Thymus (tissue), 11 donors: ENCODE data around the gene PDGFD. TPM values are rescaled to one million over a fixed set of nuclear protein-coding genes. Genes with fewer than 3 reads are reported as not detected.

Source experiments
- DNase-seq, 9 donors: peaks; one replicate each; pipeline ENCODE4 v3.0.0-alpha.2; 2013; ENCODE audit warnings: low spot score in 9 of 9, low read depth in 6 of 9, missing footprints in 1 of 9
- H3K27ac ChIP-seq, 2 donors: one replicate each; pipeline ENCODE4 v1.5.1; 2013; ENCODE audit warnings: control low read depth in 1 of 2, low read depth in 1 of 2, low read length in 1 of 2, mild to moderate bottlenecking in 1 of 2, moderate library complexity in 1 of 2
- H3K27me3 ChIP-seq, 2 donors: one replicate each; pipeline ENCODE4 v1.5.1; 2013; ENCODE audit warnings: low read length in 1 of 2; ENCODE audit not compliant: control insufficient read depth in 2 of 2, insufficient read depth in 1 of 2
- H3K36me3 ChIP-seq, 2 donors: one replicate each; pipeline ENCODE4 v1.5.1; 2013; ENCODE audit warnings: low read length in 1 of 2, mild to moderate bottlenecking in 1 of 2, moderate library complexity in 1 of 2; ENCODE audit not compliant: control insufficient read depth in 2 of 2, insufficient read depth in 2 of 2
- H3K4me1 ChIP-seq, 2 donors: one replicate each; pipeline ENCODE4 v1.5.1; 2013; ENCODE audit warnings: low read length in 2 of 2; ENCODE audit not compliant: control insufficient read depth in 2 of 2, insufficient read depth in 2 of 2
- H3K4me3 ChIP-seq, 2 donors: one replicate each; pipeline ENCODE4 v1.5.1; 2013; ENCODE audit warnings: low read length in 2 of 2, control low read depth in 1 of 2, mild to moderate bottlenecking in 1 of 2
- H3K9me3 ChIP-seq, 2 donors: one replicate each; pipeline ENCODE4 v1.5.1; 2013; ENCODE audit warnings: low read length in 1 of 2, mild to moderate bottlenecking in 1 of 2; ENCODE audit not compliant: control insufficient read depth in 2 of 2, insufficient read depth in 1 of 2
- WGBS: extraction: QIAGEN DNeasy Blood & Tissue Kit; methylation state at CpG from one replicate; pipeline ENCODE4 v1.1.7; 2013; 5-methylcytosine and 5-hydroxymethylcytosine counted together
- polyA plus RNA-seq: library from polyadenylated mRNA; stranded (reverse); fragments of 200-250 nt; gene quantifications from one replicate; pipeline ENCODE4 v1.2.3, GENCODE V29; 2013
- total RNA-seq: library from RNA; stranded (reverse); fragments of 120-200 nt; gene quantifications from one replicate; pipeline ENCODE4 v1.2.4, GENCODE V29; 2013
- donor health status: healthy.

The PDGFD gene
- total and polyA plus RNA-seq, 2 donors = 1.3 to 5.2 TPM

GRCh38 chr11:104130161-104130560, 33.8 kb downstream of the PDGFD start:
- no peak for DNase-seq
- H3K9me3 ChIP-seq = no peaks in the 10 kb centered on the region
- WGBS = 91% methylated on average over 1 of the region's 1 CpG
- H3K36me3 ChIP-seq = no peaks in the 10 kb centered on the region
- H3K4me1 ChIP-seq = no peaks in the 10 kb centered on the region
- no peaks in the 10 kb centered on the region for H3K27me3 ChIP-seq
- no peak overlapping the region for H3K4me3 ChIP-seq
- no peak overlapping the region for H3K27ac ChIP-seq

DNA sequence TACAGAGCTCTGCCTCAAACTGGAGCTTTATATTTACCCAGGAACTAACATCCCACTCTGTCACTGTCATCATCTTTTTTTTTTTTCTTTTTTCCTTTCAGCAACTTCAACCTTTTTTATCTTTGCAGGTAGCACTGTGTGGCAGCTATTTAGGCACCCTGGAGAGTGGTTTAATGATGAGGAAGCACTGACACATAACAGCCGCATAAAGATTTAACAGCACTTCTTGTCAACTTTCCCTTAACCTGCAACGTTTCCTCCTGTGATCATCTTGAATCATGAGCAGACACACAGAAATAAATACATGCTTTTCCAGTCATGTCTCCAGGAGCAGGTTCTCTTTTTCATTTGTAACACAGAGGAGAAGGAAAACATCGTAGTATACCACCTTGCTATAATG, 34.8 kb downstream of the PDGFD start:
- Histone ChIP-seq H3K27ac (no peak overlapping the region), H3K36me3 (no peaks in the 10 kb centered on the region), H3K27me3 (no peaks in the 10 kb centered on the region), H3K4me3 (no peak overlapping the region), H3K9me3 (no peaks in the 10 kb centered on the region), H3K4me1 (no peaks in the 10 kb centered on the region)
- WGBS = 89% methylated on average over 3 of the region's 3 CpGs
- DNase-seq = no peak

- 94% methylated on average over 2 of the region's 2 CpGs for WGBS
- no peaks in the 10 kb centered on the region for H3K27me3 ChIP-seq
- H3K4me1 ChIP-seq = no peaks in the 10 kb centered on the region
- no peak overlapping the region for H3K4me3 ChIP-seq
- no peaks in the 10 kb centered on the region for H3K36me3 ChIP-seq
- H3K27ac ChIP-seq = no peak overlapping the region
- H3K9me3 ChIP-seq = no peaks in the 10 kb centered on the region
- no peak for DNase-seq
Observed at GRCh38 chr11:104127828-104128227, 36.1 kb downstream of the PDGFD start.

DNA sequence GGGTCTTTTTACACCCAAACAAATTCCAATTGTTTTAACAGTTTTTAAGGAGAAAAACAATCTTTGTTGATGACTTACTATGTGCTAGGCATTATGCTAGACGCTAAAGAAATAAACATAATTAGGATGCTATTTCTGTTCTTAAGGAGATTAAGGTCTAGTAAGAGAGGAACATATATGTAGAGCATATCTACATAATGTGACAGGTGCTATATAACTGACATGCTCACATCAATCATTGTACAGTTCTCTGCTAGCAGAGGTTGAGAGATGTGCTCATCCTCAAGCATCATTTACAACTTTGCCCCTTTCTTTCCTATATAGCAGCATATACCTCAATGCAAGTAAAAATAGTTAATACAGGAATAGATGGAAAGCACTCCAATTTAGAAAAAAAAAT, 37.5 kb downstream of the PDGFD start:
- Histone ChIP-seq H3K36me3 (no peaks in the 10 kb centered on the region), H3K27ac (no peak overlapping the region), H3K4me1 (no peaks in the 10 kb centered on the region), H3K4me3 (no peak overlapping the region), H3K27me3 (no peaks in the 10 kb centered on the region), H3K9me3 (no peaks in the 10 kb centered on the region)
- WGBS = 90% methylated on average over 1 of the region's 1 CpG
- DNase-seq = no peak

DNA sequence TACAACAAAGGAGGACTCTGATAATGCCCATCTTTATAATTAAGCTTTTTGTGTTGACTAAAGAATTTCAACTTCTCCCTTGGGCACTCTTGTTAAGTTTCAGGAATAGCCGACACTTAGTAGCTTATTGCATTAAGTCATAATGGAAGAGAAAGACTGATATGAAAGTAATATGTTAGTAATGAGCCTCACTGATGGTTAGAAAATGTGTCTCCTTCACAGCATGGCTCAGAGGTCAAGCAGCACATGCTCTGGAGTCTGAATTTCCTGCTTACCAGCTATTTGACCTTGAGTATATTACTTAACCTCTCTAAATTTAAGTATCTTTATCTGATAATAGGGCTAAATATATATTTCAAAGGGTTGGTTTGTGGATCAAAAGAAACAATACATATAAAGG, 39.0 kb downstream of the PDGFD start:
- DNase-seq = no peak
- no peaks in the 10 kb centered on the region for H3K36me3 ChIP-seq
- no peak overlapping the region for H3K4me3 ChIP-seq
- no peaks in the 10 kb centered on the region for H3K9me3 ChIP-seq
- 99% methylated on average over 1 of the region's 1 CpG for WGBS
- H3K27ac ChIP-seq = no peak overlapping the region
- H3K4me1 ChIP-seq = no peaks in the 10 kb centered on the region
- no peaks in the 10 kb centered on the region for H3K27me3 ChIP-seq

DNA sequence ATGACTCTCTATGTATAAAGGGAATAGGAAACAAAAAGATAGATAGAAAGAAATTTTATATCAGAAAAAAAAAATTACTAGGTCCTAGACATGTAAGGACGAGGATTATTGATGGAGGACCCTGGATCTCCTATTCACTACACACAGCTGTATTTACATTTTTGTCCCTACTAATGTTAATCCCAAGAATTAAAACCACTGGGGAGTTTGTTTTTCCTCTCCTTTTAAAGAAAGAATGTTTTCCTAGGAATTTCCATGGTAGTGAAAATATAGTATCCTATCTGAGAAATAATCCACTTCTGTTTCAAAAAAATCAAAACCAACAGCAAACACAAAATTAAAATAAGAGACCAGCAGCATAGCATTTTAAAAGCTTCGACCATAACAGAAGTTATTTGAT, 41.1 kb downstream of the PDGFD start:
- Histone ChIP-seq H3K27me3 (no peaks in the 10 kb centered on the region), H3K9me3 (no peaks in the 10 kb centered on the region), H3K4me3 (no peak overlapping the region), H3K27ac (no peak overlapping the region), H3K36me3 (no peaks in the 10 kb centered on the region), H3K4me1 (no peaks in the 10 kb centered on the region)
- WGBS = 87% methylated on average over 2 of the region's 2 CpGs
- no peak for DNase-seq

- H3K4me3 ChIP-seq = no peak overlapping the region
- no peaks in the 10 kb centered on the region for H3K27me3 ChIP-seq
- no peak overlapping the region for H3K27ac ChIP-seq
- H3K9me3 ChIP-seq = no peaks in the 10 kb centered on the region
- no peaks in the 10 kb centered on the region for H3K36me3 ChIP-seq
- DNase-seq = peak in 1 of 9 donors; percentile 13
- H3K4me1 ChIP-seq = no peaks in the 10 kb centered on the region
Observed at GRCh38 chr11:104122011-104122635, 41.8 kb downstream of the PDGFD start.

- Histone ChIP-seq H3K9me3 (no peaks in the 10 kb centered on the region), H3K4me3 (no peak overlapping the region), H3K4me1 (no peaks in the 10 kb centered on the region), H3K36me3 (no peaks in the 10 kb centered on the region), H3K27me3 (no peaks in the 10 kb centered on the region), H3K27ac (no peak overlapping the region)
- 92% methylated on average over 4 of the region's 4 CpGs for WGBS
- DNase-seq = peak in 3 of 9 donors; percentile 3 to 40 (median 15)
Observed at GRCh38 chr11:104120493-104121137, 43.3 kb downstream of the PDGFD start.

DNA sequence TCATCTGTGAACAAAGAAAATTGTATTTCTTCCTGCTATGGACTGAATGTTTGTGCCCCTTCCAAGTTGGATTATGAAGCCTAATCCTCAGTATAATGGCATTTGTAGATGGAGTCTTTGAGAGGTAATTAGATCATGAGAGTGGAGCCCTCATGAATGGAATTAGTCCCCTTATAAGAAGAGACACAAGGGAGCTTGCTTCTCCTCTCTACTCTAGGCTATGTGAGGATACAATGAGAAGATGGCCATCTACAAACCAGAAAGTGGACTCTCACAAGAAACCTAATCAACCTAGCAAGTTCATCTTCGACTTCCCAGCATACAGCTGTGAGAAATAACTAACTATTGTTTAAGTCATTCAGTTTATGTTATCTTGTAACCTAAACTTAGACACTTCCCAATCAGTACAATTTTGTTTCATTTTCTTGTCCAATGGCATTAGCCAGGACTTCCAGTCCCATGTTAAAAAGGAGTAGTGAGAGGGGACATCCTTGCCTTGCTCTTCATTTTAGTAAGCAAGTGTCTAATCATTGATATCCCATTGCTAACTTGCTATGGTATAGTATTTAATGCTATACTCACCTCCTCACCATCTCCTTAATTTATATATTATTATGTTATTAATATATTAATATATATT, 45.7 kb downstream of the PDGFD start:
- H3K36me3 ChIP-seq = no peaks in the 10 kb centered on the region
- H3K4me1 ChIP-seq = no peaks in the 10 kb centered on the region
- peak in 2 of 9 donors; percentile 6 to 31 for DNase-seq
- H3K9me3 ChIP-seq = no peaks in the 10 kb centered on the region
- no peak overlapping the region for H3K4me3 ChIP-seq
- WGBS = 93% methylated on average over 1 of the region's 1 CpG
- H3K27me3 ChIP-seq = no peaks in the 10 kb centered on the region
- H3K27ac ChIP-seq = no peak overlapping the region
